Activated CD4-positive, alpha-beta T cell treated with anti-CD3 and anti-CD28 coated beads, Interleukin-2, amount 10 ng/mL, durations not matched to agents 7 days and 5 days (primary cell): ENCODE measurements around the gene CACNB1. TPM values are rescaled to one million over a fixed set of nuclear protein-coding genes. Genes with fewer than 3 reads are reported as not detected.
A peak's percentile ranks its signal among the peaks of the same experiment; 100 is the strongest.

Source experiments
- CTCF ChIA-PET: fragments of 350-600 bp; sonication (Branson Sonifier 250); formaldehyde crosslinking; loops from one replicate; lab custom pipeline; 2021; ENCODE audit warnings: antibody characterized with exemption; lab: Charles Lee
- POLR2A ChIA-PET: fragments of 350-600 bp; sonication (Branson Sonifier 250); formaldehyde crosslinking; loops from one replicate; lab custom pipeline; 2021; ENCODE audit warnings: antibody characterized with exemption; lab: Charles Lee
- DNase-seq: peaks from one replicate; pipeline ENCODE4 v3.0.0-alpha.2; 2020
- H3K27ac Mint-ChIP-seq: one replicate; pipeline ENCODE4 v1.8.0; 2021; ENCODE audit warnings: mild to moderate bottlenecking, moderate library complexity, mixed read lengths
- H3K27me3 Mint-ChIP-seq: one replicate; pipeline ENCODE4 v1.8.0; 2021; ENCODE audit warnings: mixed read lengths
- H3K36me3 Mint-ChIP-seq: one replicate; pipeline ENCODE4 v1.8.0; 2021; ENCODE audit warnings: low read depth, mixed read lengths
- H3K4me1 Mint-ChIP-seq: one replicate; pipeline ENCODE4 v1.8.0; 2021; ENCODE audit warnings: mixed read lengths
- H3K4me3 Mint-ChIP-seq: one replicate; pipeline ENCODE4 v1.8.0; 2021; ENCODE audit warnings: mild to moderate bottlenecking, moderate library complexity, mixed read lengths
- H3K9me3 Mint-ChIP-seq: one replicate; pipeline ENCODE4 v1.8.0; 2021; ENCODE audit warnings: mixed read lengths
- total RNA-seq, 2 experiments: library from RNA; stranded (reverse); gene quantifications; one replicate each; pipeline ENCODE4 v1.2.3, GENCODE V29; 2021

The CACNB1 gene
- total RNA-seq, 2 experiments from 2014 or later = 14.8 to 18.3 TPM

GRCh38 chr17:39167476-39167875 lies 30.0 kb downstream of the CACNB1 start:
- H3K4me3 Mint-ChIP-seq = no peak overlapping the region

GRCh38 chr17:39166437-39167335 lies 30.8 kb downstream of the CACNB1 start:
- Mint-ChIP-seq H3K9me3 (peaks cover 5% of the 10 kb centered on the region), H3K27me3 (peaks cover 34% of the 10 kb centered on the region), H3K27ac (no peak overlapping the region), H3K4me1 (peaks cover 38% of the 10 kb centered on the region), H3K36me3 (peaks cover 5% of the 10 kb centered on the region), H3K4me3 (no peak overlapping the region)
- no peak for DNase-seq
- POLR2A ChIA-PET = no interaction called here
- CTCF ChIA-PET = interaction anchor here (0.5 to 7.1 kb wide), 10 partner anchors 9 to 438 kb away, joined by 3 to 94 read pairs (median 4); partner anchors contain the start of gene PLXDC1

More at GRCh38 chr17:39167476-39167875, 30.0 kb downstream of the CACNB1 start:
- Mint-ChIP-seq H3K4me1 (peaks cover 43% of the 10 kb centered on the region), H3K9me3 (peaks cover 5% of the 10 kb centered on the region), H3K27me3 (peaks cover 34% of the 10 kb centered on the region), H3K27ac (no peak overlapping the region), H3K36me3 (peaks cover 5% of the 10 kb centered on the region)
- ChIA-PET CTCF (interaction anchor here (0.6 to 7.1 kb wide), 5 partner anchors 9 to 380 kb away, joined by 3 to 94 read pairs (median 5); partner anchors contain the start of gene PLXDC1), POLR2A (no interaction called here)
- DNase-seq = peak; percentile 31

GRCh38 chr17:39165841-39166349 lies 31.6 kb downstream of the CACNB1 start, which contains the start of gene ARL5C:
ARL5C (minus strand) TSS chr17:39166161; CDS start chr17:39165760, 401 bp downstream.
- no peak for DNase-seq
- Mint-ChIP-seq H3K27ac (no peak within 1 kb of the TSS), H3K36me3 (peaks cover 5% of the 10 kb centered on the region), H3K9me3 (peaks cover 5% of the 10 kb centered on the region), H3K4me1 (peaks cover 38% of the 10 kb centered on the region), H3K27me3 (peaks cover 34% of the 10 kb centered on the region), H3K4me3 (peak within 1 kb of the TSS; percentile 81)
- POLR2A ChIA-PET = no interaction called here
- CTCF ChIA-PET = interaction anchor here (0.5 to 7.1 kb wide), 9 partner anchors 10 to 251 kb away, joined by 3 to 94 read pairs (median 4); partner anchors contain the start of genes FBXO47 and PLXDC1

GRCh38 chr17:39165178-39165840 lies 32.2 kb downstream of the CACNB1 start:
- Mint-ChIP-seq H3K4me3 (peak overlapping the region; percentile 81), H3K9me3 (peaks cover 5% of the 10 kb centered on the region), H3K27me3 (peaks cover 31% of the 10 kb centered on the region), H3K27ac (no peak overlapping the region), H3K36me3 (peaks cover 5% of the 10 kb centered on the region), H3K4me1 (peaks cover 38% of the 10 kb centered on the region)
- POLR2A ChIA-PET = no interaction called here
- CTCF ChIA-PET = interaction anchor here (0.5 to 7.1 kb wide), 29 partner anchors 11 to 437 kb away, joined by 3 to 94 read pairs (median 4); partner anchors contain the start of genes FBXO47, PLXDC1 and PSMB3
- no peak for DNase-seq

GRCh38 chr17:39164675-39165143 lies 32.8 kb downstream of the CACNB1 start:
- peak; percentile 81 for DNase-seq
- H3K4me3 Mint-ChIP-seq = peak overlapping the region; percentile 81
- H3K9me3 Mint-ChIP-seq = peaks cover 5% of the 10 kb centered on the region
- H3K4me1 Mint-ChIP-seq = peaks cover 38% of the 10 kb centered on the region
- peaks cover 5% of the 10 kb centered on the region for H3K36me3 Mint-ChIP-seq
- H3K27ac Mint-ChIP-seq = no peak overlapping the region
- ChIA-PET POLR2A (no interaction called here), CTCF (interaction anchor here (0.5 to 7.1 kb wide), 30 partner anchors 11 to 436 kb away, joined by 3 to 94 read pairs (median 4); partner anchors contain the start of genes FBXO47, PLXDC1, PSMB3 and RPL19)
- peaks cover 29% of the 10 kb centered on the region for H3K27me3 Mint-ChIP-seq

- no peaks in the 10 kb centered on the region for H3K9me3 Mint-ChIP-seq
- ChIA-PET CTCF (interaction anchor here (6.9 to 7.1 kb wide), 2 partner anchors 8 to 14 kb away, joined by 70 to 94 read pairs; partner anchors contain the start of gene PLXDC1), POLR2A (no interaction called here)
- no peak for DNase-seq
- H3K4me3 Mint-ChIP-seq = no peak overlapping the region
- H3K4me1 Mint-ChIP-seq = peaks cover 20% of the 10 kb centered on the region
- H3K36me3 Mint-ChIP-seq = no peaks in the 10 kb centered on the region
- no peak overlapping the region for H3K27ac Mint-ChIP-seq
- H3K27me3 Mint-ChIP-seq = peaks cover 21% of the 10 kb centered on the region
Measured at GRCh38 chr17:39161962-39162361, 35.5 kb downstream of the CACNB1 start.

- Mint-ChIP-seq H3K4me3 (no peak overlapping the region), H3K36me3 (peaks cover 2% of the 10 kb centered on the region), H3K9me3 (no peaks in the 10 kb centered on the region), H3K27me3 (peaks cover 7% of the 10 kb centered on the region), H3K27ac (no peak overlapping the region), H3K4me1 (peaks cover 11% of the 10 kb centered on the region)
- DNase-seq = no peak
- POLR2A ChIA-PET = no interaction called here
- CTCF ChIA-PET = interaction anchor here (0.6 to 1.2 kb wide), 2 partner anchors 176 to 1827 kb away, joined by 3 read pairs; no protein-coding TSS in a partner anchor
Measured at GRCh38 chr17:39158623-39159022, 38.8 kb downstream of the CACNB1 start.

GRCh38 chr17:39156491-39156890 lies 41.0 kb downstream of the CACNB1 start:
- POLR2A ChIA-PET = no interaction called here
- Mint-ChIP-seq H3K4me3 (no peak overlapping the region), H3K4me1 (peaks cover 30% of the 10 kb centered on the region)

GRCh38 chr17:39155654-39156053 lies 41.8 kb downstream of the CACNB1 start:
- ChIA-PET CTCF (interaction anchor here (5.8 kb wide), 1 partner anchor 9 kb away, joined by 94 read pairs; the partner anchor contains the start of gene ARL5C), POLR2A (no interaction called here)
- no peak overlapping the region for H3K27ac Mint-ChIP-seq
- peaks cover 32% of the 10 kb centered on the region for H3K4me1 Mint-ChIP-seq
- peaks cover 2% of the 10 kb centered on the region for H3K36me3 Mint-ChIP-seq
- no peaks in the 10 kb centered on the region for H3K9me3 Mint-ChIP-seq
- peaks cover 7% of the 10 kb centered on the region for H3K27me3 Mint-ChIP-seq
- no peak for DNase-seq
- peak overlapping the region; percentile 36 for H3K4me3 Mint-ChIP-seq

More at GRCh38 chr17:39156491-39156890, 41.0 kb downstream of the CACNB1 start:
- Mint-ChIP-seq H3K9me3 (no peaks in the 10 kb centered on the region), H3K27ac (no peak overlapping the region), H3K27me3 (peaks cover 7% of the 10 kb centered on the region), H3K36me3 (peaks cover 2% of the 10 kb centered on the region)
- CTCF ChIA-PET = interaction anchor here (5.8 kb wide), 1 partner anchor 9 kb away, joined by 94 read pairs; the partner anchor contains the start of gene ARL5C
- no peak for DNase-seq

GRCh38 chr17:39153599-39154051 lies 43.8 kb downstream of the CACNB1 start:
- peak; percentile 91 for DNase-seq
- CTCF ChIA-PET = interaction anchor here (0.6 to 5.8 kb wide), 45 partner anchors 9 to 594 kb away, joined by 3 to 94 read pairs (median 4); partner anchors contain the start of genes ARL5C, FBXO47, MED1 and RPL19
- peaks cover 20% of the 10 kb centered on the region for H3K27me3 Mint-ChIP-seq
- POLR2A ChIA-PET = interaction anchor here (0.8 to 1.4 kb wide), 3 partner anchors 46 to 300 kb away, joined by 3 to 4 read pairs (median 4); partner anchors contain the start of genes RPL19 and RPL23
- peak overlapping the region; percentile 95 for H3K27ac Mint-ChIP-seq
- peaks cover 2% of the 10 kb centered on the region for H3K36me3 Mint-ChIP-seq
- H3K4me3 Mint-ChIP-seq = peak overlapping the region; percentile 95
- H3K9me3 Mint-ChIP-seq = no peaks in the 10 kb centered on the region
- H3K4me1 Mint-ChIP-seq = peaks cover 43% of the 10 kb centered on the region

- peaks cover 20% of the 10 kb centered on the region for H3K27me3 Mint-ChIP-seq
- POLR2A ChIA-PET = interaction anchor here (0.7 kb wide), 1 partner anchor 169 kb away, joined by 3 read pairs; no protein-coding TSS in a partner anchor
- CTCF ChIA-PET = interaction anchor here (0.6 to 5.8 kb wide), 41 partner anchors 8 to 1534 kb away, joined by 3 to 94 read pairs (median 4); partner anchors contain the start of genes ARL5C, FBXO47 and RPL23
- H3K36me3 Mint-ChIP-seq = peaks cover 2% of the 10 kb centered on the region
- H3K9me3 Mint-ChIP-seq = no peaks in the 10 kb centered on the region
- peaks cover 43% of the 10 kb centered on the region for H3K4me1 Mint-ChIP-seq
- DNase-seq = no peak
- peak overlapping the region; percentile 95 for H3K27ac Mint-ChIP-seq
- peak overlapping the region; percentile 95 for H3K4me3 Mint-ChIP-seq
Measured at GRCh38 chr17:39151943-39152818, 45.3 kb downstream of the CACNB1 start.
